A549 treated with GW870086 at 1 μM for 4 hours (cell line): Measurements from ENCODE around the gene L3MBTL3. TPM values are rescaled to one million over a fixed set of nuclear protein-coding genes. Genes with fewer than 3 reads are reported as not detected.

Source experiments
- total RNA-seq: library from RNA; stranded (reverse); fragments of 200-300 nt; extraction: Qiagen RNA extraction; gene quantifications from 5 replicates; pipeline ENCODE4 v1.2.3, GENCODE V29; 2022; ENCODE audit warnings: low read depth

L3MBTL3 gene
- 2.6 to 3.9 TPM (median 3.6 TPM) in 5 replicates for total RNA-seq

DNA sequence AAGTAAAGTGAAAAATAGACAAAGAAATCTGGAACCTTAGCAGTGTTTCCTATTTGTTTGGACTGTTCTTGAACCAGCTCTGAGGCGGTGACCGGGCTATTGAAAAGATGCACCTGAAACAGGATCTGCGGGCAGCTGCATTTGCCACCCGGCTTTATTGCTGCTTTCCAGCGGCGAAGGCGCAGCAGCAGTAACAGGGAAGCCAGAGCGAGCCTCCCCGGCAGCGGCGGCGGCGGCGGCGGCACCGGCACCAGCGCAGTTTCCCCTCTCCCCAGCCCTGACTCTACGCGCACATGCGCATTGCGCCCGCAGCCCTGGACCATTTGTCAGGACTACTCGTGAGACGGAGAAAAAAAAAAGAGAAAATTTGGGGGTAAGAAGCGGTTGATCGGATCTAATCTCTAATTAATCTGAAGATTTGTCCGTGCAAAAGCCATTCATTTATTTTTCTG lies at the start of gene L3MBTL3:
Gene L3MBTL3 (plus strand): TSS at position 290 of the 452 bp plus-strand sequence. CDS start 24,119 bp downstream, outside the sequence.

Other genes with a start within 250 kb of the L3MBTL3 start
- not detected in 5 replicates for gene TMEM244, start 157.3 kb upstream of the L3MBTL3 start, total RNA-seq
- gene SAMD3, start 204.4 kb downstream of the L3MBTL3 start, total RNA-seq: not detected in 5 replicates